Measurements from ENCODE around the gene FAM89A.
A peak's percentile ranks its signal among the peaks of the same experiment; 100 is the strongest.

FAM89A gene

DNA sequence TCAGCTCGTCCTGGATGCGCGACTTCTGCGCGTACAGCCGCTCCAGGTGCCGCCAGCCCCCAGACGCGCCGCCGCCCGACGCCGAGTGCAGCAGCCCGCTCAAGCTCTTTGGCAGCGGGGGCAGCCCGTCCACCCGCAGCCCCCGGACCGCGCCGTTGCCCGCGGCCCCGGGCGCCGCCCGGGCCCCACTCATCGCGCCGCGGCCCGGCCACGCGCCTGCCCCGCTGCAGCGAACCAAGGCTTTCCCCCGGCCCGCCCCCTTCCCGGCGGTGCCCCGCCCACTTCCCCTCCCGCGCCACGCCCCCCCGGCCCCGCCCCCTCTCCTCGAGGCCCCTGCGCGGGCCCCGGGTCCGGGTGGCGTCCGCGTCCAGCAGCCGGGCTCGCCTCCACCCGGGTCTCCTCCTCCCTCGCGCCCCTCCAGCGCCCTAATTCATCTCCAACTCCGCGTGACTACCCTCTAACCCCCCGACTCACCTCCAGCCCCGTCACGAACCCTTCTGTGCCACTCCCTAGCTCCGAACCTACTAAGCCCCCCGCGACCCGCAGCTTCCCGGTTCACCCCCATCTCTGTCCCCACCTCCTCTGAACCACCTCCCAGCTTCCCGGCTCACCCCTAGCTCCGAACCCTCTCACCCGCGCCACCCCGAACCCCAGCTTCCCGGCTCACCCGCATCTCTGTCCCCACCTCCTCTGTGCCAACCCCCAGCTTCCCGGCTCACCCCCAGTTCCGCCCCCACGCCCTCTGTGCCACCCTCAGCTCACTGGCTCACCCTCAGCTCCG lies at the start of gene FAM89A:
TSS of gene FAM89A (minus strand) at position 236 of the 781 bp plus-strand sequence. CDS start at position 193, 43 bp downstream.
- peak; percentile 46 to 58 for DNase-seq (ENCODE audit: low read depth in 2 of 2)

DNA sequence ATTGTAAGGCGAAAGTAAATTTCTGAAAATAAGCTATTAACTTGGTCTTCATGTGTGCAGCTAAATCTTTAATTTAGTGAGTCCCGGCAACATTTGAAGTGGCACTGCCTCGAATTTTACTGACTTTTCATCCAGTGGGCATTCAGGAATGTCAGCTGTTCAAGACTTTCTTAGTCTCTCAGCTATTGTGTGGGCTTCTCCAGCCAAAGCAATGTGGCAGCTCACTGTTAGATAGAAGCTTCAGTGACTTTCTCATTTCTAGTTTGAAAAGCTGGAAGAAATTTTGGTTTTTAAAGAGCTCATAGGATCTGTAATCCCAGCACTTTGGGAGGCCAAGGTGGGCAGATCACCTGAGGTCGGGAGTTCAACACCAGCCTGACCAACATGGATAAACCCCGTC lies 44.3 kb upstream of the FAM89A start:
- DNase-seq (ENCODE audit: low read depth in 2 of 2): no peak

DNA sequence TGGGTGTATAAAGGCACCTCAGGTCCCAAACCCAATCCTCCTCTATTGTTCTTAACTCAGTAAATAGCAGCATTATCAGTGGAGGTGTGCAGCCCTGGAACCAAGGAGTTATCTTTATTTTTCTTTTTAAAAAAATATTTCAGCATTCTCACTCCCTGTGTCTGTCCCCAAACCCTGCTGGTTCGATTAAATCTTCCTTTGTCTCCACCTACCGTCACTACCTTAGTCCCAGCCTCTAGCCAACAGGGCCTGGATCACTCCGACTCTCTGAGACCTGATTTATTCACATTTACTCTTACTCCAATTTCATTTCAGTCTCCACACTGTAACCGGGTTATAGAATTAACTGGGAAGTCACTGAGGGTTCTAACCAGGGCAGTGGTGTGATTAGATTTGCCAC lies 39.1 kb upstream of the FAM89A start:
- DNase-seq (ENCODE audit: low read depth in 2 of 2): no peak

DNA sequence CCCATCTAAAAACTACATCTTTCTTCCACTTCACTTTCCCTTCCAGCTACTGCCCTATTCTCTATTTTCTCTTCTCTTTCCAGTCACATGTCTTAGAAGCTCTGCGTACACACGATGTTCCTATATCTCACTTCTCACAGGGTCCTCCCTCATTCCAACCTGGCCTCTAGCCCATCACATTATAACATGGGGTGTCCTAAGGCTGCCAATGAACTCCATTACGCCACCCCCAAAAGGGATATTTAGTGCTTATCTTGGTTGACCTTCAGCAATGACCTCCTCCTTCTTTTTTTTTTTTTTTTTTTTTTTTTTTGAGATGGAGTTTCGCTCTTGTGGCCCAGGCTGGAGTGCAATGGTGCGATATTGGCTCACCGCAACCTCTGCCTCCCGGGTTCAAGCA lies 38.2 kb upstream of the FAM89A start:
- no peak for DNase-seq (ENCODE audit: low read depth in 2 of 2)

DNA sequence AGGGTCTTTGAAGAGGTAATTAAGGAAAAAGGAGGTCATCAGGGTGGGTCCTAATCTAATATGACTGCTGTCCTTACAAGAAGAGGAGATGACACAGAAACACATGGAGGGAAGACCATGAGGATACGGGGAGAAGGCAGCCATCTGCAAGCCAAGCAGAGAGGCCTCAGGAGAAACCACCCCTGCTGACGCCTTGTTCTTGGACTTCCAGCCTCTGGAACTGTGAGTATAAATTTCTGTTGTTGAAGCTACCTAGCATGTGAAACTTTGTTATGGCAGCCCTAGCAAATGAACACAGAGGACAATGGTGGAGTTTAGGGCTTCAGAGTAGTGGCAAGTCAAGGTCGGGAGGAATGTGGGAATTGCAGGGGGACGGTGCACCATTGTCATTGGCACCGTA lies 36.7 kb upstream of the FAM89A start:
- DNase-seq (ENCODE audit: low read depth in 2 of 2): no peak

DNA sequence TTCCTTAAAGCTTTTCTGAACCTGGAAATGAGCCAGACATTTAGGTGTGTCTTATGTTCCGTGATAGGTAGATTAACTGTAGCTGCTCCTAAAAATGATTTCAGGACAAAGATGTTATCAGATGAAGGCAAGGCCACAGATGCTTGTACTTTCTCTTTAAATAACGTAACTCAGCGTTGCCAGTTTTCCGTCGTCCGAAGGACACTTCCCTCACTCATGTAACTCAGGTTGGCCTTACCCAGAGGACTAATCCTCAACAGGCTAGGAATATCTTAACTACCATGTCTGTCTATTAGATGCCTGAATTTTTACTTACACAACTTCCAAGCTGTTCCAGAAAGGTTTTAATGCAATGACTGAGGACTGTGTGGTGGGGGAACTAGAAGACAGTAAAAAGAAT lies 35.4 kb upstream of the FAM89A start:
- DNase-seq (ENCODE audit: low read depth in 2 of 2): no peak

DNA sequence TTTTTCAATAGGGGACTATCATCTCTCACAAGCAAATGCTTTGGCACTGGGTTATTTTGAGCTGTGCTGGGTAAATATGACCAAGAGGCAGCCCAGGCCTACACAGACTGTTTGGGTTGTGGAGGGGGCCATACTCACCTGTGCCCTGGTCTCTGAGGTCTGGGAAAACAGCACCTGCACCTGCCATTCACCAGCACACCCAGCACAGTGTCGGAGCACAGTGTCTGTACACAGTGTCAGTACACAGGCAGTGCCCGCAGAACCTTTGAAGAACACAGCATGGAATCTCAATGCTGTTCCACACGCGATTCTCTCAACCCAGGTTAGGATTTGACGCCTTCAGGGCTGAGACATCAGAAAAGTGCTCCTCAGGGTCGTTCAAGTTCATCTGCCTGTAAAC lies 35.0 kb upstream of the FAM89A start:
- no peak for DNase-seq (ENCODE audit: low read depth in 2 of 2)

DNA sequence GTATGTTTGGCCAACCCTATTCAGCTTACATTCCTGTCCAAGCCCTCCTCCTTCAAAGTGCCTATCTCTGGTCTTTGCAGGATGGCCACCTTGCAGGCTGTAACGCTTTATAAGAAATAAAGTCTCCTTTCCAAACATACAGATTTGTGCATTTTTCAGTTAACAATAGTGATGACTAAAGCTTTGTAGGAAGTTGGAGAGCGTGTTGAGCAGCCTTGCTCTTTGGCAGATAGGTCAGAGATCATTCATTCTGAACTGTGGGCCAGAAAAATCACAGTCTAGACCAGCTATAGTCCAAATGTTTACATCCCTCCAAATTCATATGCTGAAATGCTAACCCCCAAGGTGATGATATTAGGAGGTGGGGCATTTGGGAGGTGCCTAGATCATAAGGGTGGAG lies 34.0 kb upstream of the FAM89A start:
- DNase-seq (ENCODE audit: low read depth in 2 of 2): no peak

DNA sequence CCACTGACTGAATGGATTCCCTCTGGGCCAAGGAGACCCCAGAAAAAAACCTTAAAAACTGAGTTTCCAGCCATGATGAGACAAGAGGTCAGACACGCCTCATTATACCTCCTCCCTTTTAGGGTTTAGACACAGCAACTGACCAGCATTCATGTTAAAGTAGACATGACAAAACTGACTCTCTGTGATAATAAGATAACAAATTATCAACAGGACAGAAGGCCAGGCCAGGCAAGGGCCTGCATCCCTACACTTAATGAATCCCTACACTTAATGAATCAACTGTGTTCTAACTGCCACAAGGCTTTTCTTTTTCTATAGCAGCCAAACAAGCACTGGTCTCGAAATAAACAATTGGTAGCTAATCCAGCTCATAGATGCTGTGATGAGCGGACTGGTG lies 33.3 kb upstream of the FAM89A start:
- no peak for DNase-seq (ENCODE audit: low read depth in 2 of 2)

DNA sequence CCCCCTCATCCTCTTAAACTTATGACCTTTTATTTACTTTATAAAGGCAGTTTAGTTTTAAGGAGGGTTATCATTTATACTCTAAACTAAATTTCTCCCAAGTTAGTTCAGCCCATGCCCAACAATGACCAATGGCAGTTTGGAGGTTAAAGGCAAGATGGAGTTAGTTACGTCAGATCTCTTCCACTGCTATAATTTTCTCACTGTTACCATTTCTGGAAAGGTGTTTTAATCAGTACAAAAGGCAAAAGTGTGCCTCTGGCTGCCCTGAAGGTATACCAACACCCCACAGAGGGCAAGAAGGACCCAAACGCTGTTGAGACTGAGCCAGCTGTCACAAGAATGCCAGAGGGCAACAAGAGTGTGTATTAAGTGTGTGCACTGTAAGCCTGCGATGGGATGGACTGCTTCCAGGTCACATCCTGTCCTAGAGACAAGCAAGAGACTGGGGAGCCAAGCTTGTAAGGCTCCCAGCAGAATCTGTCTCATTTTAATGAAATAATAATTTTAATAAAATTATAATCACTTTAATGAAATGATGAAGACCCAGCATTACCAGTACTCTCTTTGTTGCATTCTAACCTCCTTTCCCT lies 32.5 kb upstream of the FAM89A start:
- no peak for DNase-seq (ENCODE audit: low read depth in 2 of 2)

DNA sequence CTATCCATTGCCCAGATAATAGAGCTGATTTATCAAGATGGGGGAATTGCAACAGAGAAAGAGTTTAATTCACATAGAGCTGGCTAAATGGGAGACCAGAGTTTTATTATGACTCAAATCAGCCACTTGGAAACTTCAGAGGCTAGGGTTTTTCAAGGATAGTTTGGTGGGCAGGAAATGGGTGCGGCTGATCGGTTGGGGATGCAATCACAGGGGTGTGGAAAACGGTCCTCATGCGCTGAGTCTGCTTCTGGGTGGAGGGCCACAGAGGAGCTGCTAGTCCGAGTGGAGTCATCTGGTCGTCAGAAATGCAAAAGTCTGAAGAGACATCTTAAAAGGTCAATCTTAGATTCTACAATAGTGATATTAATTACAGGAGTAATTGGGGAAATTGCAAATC lies 32.0 kb upstream of the FAM89A start:
- DNase-seq (ENCODE audit: low read depth in 2 of 2): no peak

DNA sequence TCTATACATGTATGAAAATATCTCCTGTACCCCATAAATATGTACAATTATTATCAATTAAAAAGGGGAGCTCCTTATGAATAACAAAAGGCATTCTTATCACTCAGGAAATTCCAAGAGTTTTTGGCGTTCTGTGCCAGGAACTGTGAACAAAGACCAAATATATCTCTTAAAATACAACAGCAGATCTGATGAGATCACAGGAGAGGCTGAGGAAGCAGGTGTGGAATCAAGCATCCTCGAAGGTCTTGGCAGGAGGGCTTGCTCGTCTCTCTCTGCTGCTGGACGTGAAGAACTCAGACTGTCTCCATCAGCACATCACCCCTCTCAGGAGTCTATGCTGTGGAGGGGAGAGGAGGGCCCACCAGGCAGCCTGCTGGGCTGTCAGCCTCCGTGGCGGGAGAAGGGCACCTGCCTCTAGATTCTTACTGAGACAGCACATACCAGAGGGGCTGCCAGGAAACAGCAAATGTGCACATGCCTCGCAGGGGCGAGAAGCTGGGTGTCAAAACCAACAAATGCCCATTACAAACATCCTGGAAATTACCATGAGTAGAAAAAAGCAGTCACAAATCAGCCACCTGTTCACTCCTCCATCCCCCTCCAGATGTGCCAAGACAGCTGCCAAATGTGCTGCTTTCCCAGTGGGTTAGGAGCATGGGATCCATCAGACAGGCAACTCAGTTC lies 30.8 kb upstream of the FAM89A start:
- DNase-seq (ENCODE audit: low read depth in 2 of 2): no peak

DNA sequence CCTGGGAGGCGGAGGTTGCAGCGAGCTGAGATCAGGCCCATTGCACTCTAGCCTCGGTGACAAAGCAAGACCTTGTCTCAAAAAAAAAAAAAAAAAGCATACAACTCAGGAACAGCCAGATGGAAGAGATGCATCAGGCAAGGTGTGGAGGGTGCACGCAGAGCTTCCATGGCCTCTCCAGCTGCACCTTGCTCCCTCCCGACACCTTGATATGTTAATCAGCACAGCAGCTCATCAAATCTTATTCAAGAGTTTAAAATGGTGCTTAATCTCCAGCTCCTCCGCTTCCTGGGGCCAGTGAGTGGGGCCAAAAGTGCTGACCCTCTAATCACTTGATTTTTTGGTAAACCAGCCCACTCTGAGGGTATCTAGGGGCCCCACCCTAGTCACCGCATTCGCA lies 29.3 kb upstream of the FAM89A start:
- DNase-seq (ENCODE audit: low read depth in 2 of 2): no peak

DNA sequence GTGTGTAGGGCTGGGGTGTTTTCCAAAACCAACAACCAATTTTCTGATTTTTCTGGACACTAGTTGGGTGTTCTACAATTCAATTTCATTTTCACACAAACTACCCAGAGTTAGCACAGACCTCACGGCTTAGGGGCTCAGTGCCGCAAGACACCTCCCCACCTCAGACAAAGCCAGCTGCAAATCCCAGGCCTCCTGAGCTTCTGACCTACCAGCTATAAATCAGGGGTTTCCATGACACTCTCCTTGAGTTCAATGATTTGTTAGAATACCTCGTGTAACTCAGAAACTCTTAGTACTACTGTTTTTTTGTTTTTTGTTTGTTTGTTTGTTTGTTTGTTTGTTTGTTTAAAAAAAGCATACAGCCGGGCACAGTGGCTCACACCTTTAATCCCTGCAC lies 28.7 kb upstream of the FAM89A start:
- no peak for DNase-seq (ENCODE audit: low read depth in 2 of 2)

DNA sequence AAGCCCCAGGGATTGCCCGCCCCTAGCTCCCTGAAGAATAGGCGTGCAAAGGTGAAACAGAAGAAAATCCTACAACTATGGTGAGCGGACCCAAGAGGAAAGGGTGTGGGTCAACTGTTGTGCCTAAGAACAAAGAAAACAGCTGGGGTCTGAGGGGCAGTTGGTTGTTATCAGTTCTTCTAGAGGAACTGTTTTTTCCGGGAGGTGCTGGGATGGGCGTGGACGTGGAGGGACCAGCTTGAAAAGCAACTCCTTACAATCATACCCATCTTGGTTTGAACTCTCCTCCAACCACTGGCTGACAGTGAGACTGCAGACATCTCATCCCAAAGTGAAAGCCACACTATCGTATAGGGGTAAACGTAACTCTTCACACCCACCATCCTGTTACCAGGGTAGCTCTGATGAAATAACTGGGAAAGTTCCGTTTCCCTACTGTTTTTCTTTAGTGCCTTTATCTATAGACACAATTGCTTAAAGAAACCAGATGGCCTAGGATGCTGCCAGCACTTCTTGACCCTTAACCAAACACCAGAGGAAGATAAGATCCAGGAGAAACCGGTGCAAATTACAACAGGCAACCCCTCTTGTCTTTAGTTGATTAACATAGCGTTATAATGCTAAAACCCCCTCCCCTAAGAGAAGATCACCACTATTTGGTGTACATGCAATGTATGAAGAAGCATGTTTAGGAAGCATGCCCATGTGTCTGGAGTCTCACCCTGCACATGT lies 25.6 kb upstream of the FAM89A start:
- DNase-seq (ENCODE audit: low read depth in 2 of 2): no peak

DNA sequence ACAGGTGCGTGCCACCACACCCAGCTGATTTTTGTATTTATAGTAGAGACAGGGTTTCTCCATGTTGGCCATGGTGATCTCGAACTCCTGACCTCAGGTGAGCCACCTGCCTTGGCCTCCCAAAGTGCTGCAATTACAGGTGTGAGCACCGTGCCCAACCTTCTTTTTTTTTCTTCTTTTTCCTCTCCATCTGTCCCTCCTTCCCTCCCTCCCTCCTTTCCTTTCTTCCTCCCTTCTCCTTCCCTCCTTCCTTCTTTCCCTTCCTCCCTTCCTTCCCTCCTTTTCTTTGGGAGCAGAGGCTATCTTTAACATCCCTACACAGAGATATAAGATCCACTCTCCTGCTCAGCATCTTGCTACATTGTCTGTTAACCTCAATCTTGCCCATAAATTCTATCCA lies 24.4 kb upstream of the FAM89A start:
- DNase-seq (ENCODE audit: low read depth in 2 of 2): no peak

DNA sequence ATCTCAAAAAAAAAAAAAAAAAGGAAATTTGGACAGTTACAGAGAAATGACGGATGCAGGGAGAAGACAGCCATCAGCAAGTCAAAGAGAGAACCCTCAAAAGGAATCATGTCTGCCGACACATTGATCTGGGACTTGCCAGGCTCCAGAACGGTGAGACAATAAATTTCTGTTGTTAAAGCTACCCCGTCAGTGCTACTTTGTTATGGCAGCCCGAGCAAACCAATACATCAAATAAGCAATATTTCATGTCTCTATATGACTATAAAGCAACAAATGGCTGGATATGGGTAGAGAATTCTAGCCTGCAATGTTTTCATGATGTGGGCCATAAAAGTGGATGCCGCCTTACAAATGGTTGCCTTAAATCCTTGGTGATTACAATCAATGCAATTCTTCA lies 23.3 kb upstream of the FAM89A start:
- no peak for DNase-seq (ENCODE audit: low read depth in 2 of 2)

DNA sequence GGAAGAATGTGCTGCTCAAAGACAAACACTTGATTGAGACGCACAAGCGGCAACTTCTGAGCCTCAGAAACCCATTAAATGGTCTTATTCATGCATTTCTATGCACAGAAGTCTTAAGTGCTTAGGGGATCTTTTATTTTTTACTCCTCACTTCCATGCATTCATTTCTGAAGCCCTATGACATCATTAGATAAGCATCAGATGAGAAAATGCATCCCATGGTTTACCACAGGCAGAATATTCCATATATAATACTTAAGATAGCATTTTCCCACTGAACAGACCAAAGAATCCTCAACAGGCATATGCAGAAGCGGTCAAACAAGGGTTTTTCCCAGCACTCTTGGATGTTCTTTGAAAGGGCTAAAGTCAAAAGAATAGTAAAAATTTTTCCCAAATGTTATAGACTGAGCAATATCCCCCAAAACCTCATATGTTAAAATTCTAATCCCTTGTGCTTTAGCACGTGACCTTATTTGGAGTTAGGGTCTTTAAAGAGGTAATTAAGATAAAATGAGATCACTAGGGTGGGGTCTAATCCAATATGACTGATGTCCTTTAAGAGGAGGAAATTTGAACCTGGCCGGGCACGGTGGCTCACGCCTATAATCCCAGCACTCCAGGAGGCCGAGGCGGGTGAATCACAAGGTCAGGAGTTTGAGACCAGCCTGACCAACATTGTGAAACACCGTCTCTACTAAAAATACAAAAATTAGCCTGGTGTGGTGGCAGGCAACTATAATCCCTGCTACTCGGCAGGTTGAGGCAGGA lies 22.6 kb upstream of the FAM89A start:
- DNase-seq (ENCODE audit: low read depth in 2 of 2): no peak

DNA sequence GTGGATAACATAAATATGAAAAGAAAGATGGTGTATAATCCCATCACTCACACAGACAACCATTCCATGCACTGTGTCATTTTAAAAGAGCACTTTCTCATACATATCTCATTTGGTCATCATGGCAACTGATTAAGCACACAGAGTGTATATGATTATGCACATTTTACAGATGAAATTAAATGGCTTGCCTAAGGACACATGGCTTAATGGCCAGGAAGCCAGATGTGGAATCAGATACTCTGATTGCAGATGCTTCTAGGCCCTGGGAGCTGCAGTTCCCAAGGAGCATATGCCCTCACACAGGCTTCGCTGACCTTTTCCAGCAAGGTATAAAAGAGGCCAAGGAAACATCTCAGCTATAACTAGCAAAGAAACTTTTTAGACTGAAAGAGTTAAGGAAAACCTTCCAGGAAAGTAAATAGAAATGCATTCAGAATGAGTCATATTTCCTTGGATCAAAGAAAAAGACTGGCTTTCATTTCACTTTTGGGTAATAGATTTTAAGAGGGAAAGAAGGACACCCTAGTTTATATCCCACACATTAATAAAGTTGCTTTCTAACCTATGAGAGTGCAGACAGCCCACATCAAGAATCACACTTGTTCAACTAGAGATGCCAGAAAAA lies 19.6 kb upstream of the FAM89A start:
- DNase-seq (ENCODE audit: low read depth in 2 of 2): no peak

DNA sequence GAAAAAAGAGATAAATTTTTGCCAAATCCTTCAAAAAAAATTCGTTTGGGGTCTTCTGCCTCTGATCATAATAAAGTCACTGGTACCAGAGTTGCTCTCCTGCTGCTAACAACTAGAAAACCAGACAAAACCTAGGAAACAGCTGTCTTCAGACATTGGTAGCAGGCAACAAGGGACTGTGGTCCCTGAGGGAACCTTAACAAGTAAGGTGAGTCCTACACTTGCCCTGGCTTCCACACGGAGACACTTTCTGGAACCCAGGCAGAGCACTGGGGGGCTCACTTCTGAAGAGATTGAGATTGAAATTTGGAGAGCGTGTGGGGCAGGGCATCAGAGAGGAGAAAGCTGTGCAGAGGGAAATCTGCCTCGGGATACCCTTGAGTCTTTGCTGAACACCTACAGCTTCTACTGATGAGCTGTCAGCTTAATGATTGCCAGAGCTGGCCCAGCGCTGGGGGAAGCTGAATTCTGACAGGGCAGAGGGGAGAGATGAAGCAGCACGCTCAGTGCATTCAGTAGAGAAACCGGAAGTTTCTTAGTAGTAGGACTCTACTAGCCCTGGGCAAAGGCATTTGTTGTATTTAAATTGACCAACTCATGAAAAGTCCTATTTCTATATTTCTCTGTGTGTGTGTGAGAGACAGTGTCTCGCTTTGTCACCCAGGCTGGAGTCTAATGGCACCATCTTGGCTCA lies 18.5 kb upstream of the FAM89A start:
- no peak for DNase-seq (ENCODE audit: low read depth in 2 of 2)

DNA sequence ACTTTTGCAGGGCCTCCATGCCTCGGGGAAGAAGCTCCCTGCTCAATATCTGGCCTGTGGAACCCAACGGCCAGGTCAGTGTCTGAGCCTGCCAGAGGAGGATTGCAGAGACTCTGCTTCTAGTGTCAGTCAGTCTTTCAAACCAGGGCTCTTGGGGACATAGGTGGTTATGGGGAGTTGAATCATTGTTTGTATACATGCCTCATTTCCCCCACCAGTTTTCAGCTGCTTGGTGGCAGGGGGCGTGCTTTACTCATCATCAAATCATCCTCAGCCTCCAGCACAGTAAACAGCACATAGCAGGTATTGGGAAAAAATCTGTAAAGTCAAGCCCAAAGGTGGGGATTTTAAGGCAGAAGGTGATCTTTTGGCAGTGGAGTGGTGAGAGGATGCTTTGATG lies 17.4 kb upstream of the FAM89A start:
- DNase-seq (ENCODE audit: low read depth in 2 of 2): no peak

All from stimulated activated CD4-positive, alpha-beta T cell treated with anti-CD3 and anti-CD28 coated beads, Interleukin-15, amount 100 ng/mL, for 48 hours (primary cell).